Activated CD4-positive, alpha-beta T cell treated with anti-CD3 and anti-CD28 coated beads, Interleukin-2, Interleukin-6, amounts not matched to agents 100 ng/mL and 50 ng/mL, durations not matched to agents 16 hours and 8 hours (primary cell): ENCODE data around the gene LRSAM1.

ENCODE experiments used
- DNase-seq: peaks from one replicate; pipeline ENCODE4 v3.0.0-alpha.2; 2020

LRSAM1 gene

DNA sequence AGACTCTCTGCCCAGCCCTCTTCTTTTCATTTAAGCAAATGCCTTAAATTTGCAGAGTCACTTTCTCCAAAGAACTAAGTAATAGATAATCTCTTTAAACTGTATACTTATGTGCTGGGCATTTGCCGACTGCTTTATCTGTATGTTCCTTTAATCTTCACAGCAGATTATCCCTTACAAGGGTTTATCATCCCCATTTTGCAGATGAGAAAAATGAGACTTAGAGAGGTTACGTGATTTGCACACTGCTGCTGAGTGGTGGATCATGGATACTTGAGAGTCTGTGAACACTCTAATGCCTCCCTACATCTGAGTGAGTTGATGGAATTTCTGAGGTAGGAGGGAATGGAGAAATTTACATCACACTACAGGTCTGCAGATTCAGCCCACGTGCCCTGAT, 23.0 kb upstream of the LRSAM1 start:
- DNase-seq = no peak

DNA sequence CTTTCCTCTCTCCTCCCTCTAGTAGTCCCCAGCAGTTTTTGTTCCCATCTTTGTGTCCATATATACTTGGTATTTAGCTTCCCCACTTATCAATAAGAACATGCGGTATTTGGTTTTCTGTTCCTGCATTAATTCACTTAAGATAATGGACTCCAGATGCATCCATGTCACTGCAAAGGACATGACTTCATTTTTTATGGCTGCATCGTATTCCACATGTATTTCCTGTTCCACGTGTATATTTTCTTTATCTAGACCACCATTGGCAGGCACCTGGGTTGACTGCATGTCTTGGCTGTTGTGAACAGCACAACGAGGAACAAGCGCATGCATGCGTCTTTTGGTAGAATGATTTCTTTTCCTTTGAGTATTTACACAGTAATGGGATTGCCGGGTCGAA, 20.9 kb upstream of the LRSAM1 start:
- DNase-seq = no peak

DNA sequence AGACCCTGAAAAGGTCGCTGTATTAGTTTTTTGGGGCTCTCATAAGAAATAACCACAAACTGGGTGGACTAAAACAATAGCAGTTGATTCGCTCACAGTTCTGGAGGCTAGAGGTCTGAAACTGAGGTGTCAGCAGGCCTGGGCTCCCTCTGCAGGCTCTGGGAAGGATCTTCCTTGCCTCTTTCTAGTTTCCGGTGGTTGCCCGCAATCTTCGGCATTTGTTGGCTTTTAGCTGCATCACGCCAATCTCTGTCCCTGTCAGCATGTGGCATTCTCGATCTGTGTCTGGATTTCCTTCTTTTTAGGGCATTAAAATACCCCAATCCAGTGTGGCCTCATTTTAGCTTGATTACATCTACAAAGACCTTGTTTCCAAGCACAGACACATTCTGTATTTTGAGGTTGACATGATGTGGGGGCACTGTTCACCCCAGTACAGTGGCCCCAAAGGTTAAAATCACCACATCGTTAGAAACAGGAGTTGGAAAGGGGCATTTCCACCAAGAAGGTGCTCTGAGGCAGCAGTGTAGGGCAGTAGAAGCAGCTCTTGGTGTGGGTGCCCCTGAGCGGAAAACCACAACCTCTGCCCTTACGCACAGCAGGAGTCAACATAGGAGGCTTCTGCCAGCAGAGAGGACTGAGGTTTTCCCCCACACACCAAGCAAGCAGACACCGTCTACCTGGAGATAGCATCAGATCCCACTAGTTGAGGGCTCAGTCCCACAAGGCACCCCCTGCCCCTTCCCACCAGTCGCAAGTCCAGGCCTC, 13.6 kb upstream of the LRSAM1 start:
- DNase-seq = peak; percentile 65

DNA sequence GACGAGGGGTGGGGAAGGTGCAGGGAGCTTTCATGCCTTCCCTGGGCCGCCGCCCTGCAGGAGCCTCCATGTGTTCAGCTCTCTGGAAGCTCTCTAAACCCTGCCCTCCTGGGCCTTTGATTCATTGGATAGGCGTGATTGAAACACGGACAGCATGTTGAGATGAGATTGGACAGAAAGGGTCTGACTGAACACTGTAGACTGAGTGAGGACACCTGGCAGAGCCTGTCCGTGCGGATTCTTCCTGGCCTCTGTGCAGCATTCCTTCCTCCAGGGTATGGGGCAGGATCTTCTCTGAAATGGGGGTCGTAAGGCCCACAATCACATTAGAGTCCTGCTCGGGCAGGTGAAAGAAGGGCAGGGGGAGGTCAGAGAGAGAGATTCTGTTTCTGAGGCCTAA, 12.9 kb upstream of the LRSAM1 start:
- no peak for DNase-seq

GRCh38 chr9:127444283-127444920, 6.9 kb upstream of the LRSAM1 start:
- DNase-seq = peak; percentile 36

- DNase-seq = peak; percentile 42
These were observed 6.1 kb upstream of the LRSAM1 start for GRCh38 chr9:127444921-127445850.

DNA sequence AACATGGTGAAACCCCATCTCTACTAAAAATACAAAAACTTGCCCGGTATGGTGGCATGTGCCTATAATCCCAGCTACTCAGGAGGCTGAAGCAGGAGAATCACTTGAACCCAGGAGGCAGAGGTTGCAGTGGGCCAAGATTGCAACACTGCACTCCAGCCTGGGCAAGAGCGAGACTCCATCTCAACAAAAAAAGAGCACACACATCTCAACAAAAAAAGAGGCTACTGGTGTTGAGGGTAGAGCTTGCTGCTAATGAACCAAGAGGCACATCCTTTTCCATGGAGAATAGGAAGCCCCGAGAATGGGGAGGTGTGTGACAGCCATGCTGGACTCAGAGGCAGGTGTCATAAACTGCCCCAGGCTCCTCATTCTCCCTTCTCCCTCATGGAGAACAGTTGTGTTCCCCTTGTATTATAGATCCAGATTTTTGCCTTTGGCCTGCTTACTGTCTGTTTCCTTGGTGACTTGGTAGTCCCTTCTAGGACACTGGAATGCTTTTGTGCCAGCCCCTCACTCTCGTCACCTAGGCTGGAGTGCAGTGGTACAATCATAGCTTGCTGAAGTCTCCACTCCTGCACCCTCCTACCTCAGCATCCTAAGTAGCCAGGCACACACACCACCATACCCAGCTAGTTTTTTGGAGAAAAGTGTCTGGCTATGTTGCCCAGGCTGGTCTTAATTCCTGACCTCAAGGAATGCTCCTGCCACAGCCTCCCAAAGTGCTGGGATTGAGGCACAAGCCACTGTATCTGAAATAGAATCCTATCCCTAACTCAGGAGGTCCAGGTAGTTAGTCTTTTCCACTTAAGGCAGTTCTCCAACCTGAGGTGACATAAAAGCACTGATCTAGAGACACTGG, 5.2 kb upstream of the LRSAM1 start:
- peak; percentile 50 for DNase-seq

- peak; percentile 39 for DNase-seq
These were observed 4.4 kb upstream of the LRSAM1 start for GRCh38 chr9:127446713-127447415.

DNA sequence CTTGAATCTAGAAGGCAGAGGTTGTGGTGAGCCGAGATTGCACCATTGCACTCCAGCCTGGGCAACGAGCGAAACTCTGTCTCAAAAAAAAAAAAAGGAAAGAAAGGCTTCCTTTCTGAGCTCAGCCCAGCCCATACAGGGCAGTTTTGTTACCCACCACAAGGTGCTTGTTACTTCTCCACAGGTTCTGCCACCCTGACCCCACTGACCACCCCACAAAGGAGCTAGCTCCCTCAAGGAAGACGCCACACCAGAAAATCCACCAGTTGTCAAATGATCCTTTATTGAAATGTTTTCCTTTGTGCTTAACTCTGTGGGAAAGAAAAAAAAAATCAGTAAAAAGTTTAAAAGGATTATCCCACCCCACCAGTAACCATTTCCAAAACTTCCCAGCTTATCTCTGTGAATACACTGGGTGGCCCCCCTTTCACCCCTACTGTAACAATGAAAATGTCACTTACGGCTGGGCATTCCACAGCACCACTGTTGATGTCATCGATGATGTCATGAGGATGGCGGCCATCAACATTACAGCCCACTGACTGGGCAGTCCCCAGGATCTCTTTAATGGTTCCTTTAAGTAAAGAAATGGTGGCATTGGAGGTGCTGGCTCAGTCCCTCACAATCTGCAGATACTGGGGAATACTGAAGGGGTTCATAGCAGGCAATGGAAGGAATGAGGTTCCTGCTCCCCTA, 3.7 kb upstream of the LRSAM1 start:
- peak; percentile 25 for DNase-seq

- peak; percentile 11 for DNase-seq
These were observed 3.1 kb upstream of the LRSAM1 start for GRCh38 chr9:127448112-127448805.

DNA sequence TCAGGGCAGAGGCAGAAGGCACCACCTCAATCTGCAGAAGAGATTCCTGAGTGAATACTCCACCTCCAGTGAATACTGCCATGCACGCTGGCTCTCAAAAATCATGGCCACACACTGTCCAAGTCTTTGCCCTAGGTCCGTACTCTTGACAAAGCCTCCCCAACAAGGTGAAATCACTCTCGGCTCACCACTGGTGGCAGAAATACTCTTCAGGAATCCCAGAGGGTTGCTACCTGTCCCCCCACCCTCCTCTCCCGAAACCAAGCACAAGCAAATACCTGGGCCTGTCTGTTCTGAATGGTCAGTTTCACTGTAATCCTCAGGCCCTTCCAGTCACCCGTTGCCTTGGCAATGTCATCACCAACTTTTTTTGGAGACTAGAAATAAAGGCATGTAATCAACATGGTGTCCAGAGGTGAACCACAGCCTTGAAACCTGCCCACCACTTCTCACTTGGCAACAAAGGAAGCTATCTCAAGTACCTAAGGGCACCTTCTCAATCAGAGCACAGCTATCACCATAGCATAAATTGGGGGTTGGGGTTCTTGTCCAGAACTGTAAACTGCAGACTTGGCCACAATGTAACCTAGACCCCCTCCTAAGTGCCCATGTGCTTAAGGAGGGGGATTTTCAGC, 1.9 kb upstream of the LRSAM1 start:
- peak; percentile 30 for DNase-seq

GRCh38 chr9:127450243-127450760, 1.0 kb upstream of the LRSAM1 start:
- DNase-seq = no peak

DNA sequence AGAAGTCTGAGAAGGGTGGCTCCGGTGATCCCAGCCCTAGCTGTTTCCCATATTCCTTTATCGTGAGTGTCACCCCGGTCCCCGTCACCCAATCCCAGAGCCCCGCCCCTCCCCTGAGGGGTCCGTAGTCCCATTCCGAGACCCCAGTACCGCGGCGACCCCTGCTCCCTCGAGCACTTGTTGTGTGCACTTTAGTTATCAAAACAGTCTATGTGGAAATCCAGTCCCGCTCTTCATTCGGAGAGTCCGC, 223 bp downstream of the LRSAM1 start:
- DNase-seq = no peak

- peak; percentile 80 for DNase-seq
These were observed 747 bp downstream of the LRSAM1 start for GRCh38 chr9:127451858-127452656.

GRCh38 chr9:127452691-127453090, 1.4 kb downstream of the LRSAM1 start:
- DNase-seq = no peak

DNA sequence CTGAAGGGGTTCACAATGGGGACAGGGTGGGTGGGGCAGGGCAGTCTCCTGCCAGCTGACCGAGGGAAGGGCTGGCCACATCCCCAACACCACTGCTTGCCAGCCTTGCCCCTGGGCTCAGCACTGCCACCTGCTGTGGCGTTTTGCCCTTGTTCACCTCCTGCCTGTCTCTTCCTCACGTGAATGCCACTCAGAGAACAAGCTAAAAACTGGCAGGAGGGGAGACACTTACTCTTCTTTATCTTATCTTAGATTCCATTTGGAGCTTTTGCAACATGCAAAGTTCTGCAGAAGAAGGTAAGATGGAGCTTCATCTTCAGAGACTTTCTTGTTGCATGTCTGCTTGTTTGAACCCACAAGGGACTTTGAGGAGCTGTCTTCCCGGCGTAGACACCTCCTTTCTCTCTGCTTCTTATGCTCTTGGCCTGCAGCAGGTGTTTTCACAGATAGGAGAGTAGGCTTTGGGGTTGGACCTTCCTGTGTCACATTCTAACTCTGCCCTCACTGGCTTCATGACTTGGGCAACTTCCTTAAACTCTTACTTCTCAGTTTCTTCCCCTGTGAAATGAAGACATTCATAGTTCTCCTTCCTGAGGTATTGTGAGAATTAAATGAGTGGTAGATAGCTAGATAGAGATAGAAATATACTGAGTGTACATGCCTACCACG, 4.1 kb downstream of the LRSAM1 start:
- peak; percentile 53 for DNase-seq

DNA sequence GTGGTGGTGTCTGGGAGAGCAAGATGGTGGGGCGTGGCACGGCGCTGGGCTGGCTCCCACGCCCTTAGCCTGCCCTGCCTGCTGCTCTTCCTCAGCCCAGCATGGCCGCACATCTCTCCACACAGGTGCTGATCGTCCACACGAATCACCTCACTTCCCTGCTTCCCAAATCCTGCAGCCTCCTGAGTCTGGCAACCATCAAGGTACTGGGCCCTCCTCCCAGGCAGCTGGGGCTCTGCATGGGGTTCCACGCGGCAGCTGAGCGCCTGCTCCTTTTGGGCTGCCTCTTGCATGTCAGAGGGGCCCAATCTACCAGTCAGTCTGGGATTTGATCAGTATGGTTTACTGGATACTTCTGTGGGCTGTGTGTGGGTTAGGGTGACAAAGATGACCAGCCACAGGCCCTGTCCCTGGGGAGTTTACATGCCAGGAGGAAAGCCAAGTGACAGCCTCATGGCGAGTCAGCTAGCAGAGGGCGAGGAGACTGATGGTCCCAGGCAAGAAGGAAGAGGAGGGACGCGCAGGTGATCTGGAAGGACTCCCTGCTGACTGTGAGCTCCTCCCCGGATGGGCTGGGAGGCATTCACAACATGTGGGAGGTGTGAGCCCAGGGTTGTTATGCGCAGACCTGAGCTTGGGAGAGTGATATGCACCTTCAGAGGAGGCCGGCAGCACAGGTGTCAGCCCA, 6.0 kb downstream of the LRSAM1 start:
- DNase-seq = no peak

DNA sequence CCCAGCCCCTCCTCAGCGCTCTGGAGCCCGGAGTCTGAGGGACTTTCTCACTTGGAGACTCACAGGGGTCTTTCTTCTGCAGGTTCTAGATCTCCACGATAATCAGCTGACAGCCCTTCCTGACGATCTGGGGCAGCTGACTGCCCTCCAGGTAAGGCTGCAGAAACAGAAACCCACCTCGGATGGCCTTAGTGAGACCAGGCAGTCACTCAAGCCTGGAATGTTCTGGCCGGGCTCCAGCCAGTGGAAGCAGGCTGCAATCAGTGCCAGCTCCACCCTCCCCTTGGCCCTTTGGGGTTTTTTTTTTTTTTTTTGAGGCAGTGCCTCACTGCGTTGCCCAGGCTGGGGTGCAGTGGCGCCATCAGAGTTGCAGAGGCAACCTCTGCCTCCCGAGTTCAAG, 7.6 kb downstream of the LRSAM1 start:
- no peak for DNase-seq
